WTC11 (cell line): ENCODE measurements around the gene NTRK2. TPM values are rescaled to one million over a fixed set of nuclear protein-coding genes. Genes with fewer than 3 reads are reported as not detected.

Source experiments
- ATAC-seq: fragments of 200-7000 bp; cut with Tn5 transposase; 2 replicates; pipeline ENCODE4 v1.10.0; 2021; ENCODE audit warnings: mild to moderate bottlenecking, moderate library complexity
- CTCF ChIA-PET: fragments of 300-600 bp; sonication (Branson Sonifier 250); formaldehyde crosslinking; loops from one replicate; lab custom pipeline; 2021; ENCODE audit warnings: antibody characterized with exemption; lab: Charles Lee
- POLR2A ChIA-PET: fragments of 350-600 bp; sonication (Branson Sonifier 250); formaldehyde crosslinking; loops from one replicate; lab custom pipeline; 2021; ENCODE audit warnings: antibody characterized with exemption; lab: Charles Lee
- DNase-seq: peaks from one replicate; pipeline ENCODE4 v3.0.0; 2021; ENCODE audit warnings: low spot score
- H3K27ac Mint-ChIP-seq: 2 replicates; pipeline ENCODE4 v1.8.0; 2021; ENCODE audit warnings: mixed read lengths
- H3K27me3 Mint-ChIP-seq: 2 replicates; pipeline ENCODE4 v1.8.0; 2021; ENCODE audit warnings: low read depth, mild to moderate bottlenecking, moderate library complexity, mixed read lengths
- H3K36me3 Mint-ChIP-seq: 2 replicates; pipeline ENCODE4 v1.8.0; 2021; ENCODE audit warnings: mixed read lengths
- H3K4me1 Mint-ChIP-seq: 2 replicates; pipeline ENCODE4 v1.8.0; 2022; ENCODE audit warnings: mixed read lengths
- H3K4me3 Mint-ChIP-seq: 2 replicates; pipeline ENCODE4 v1.8.0; 2021; ENCODE audit warnings: mild to moderate bottlenecking, moderate library complexity, mixed read lengths
- H3K9me3 Mint-ChIP-seq: 2 replicates; pipeline ENCODE4 v1.8.0; 2021; ENCODE audit warnings: mixed read lengths
- ATF6 ChIP-seq: sonication (generic); formaldehyde crosslinking; IDR thresholded peaks from 2 replicates; pipeline ENCODE4 v1.8.1; 2023; ENCODE audit warnings: mild to moderate bottlenecking, missing genetic modification reagents
- CBFB ChIP-seq: sonication (generic); formaldehyde crosslinking; IDR thresholded peaks from 2 replicates; pipeline ENCODE4 v1.8.1; 2022; ENCODE audit warnings: mild to moderate bottlenecking, low read depth, missing genetic modification reagents
- ELF4 ChIP-seq: sonication (generic); formaldehyde crosslinking; IDR thresholded peaks from 2 replicates; pipeline ENCODE4 v1.8.1; 2022; ENCODE audit warnings: low read depth, mild to moderate bottlenecking, moderate library complexity, missing genetic modification reagents
- JUN ChIP-seq: sonication (generic); formaldehyde crosslinking; IDR thresholded peaks from 2 replicates; pipeline ENCODE4 v1.8.0; 2023; ENCODE audit warnings: mild to moderate bottlenecking, missing genetic modification reagents
- KAT7 ChIP-seq: sonication (generic); formaldehyde crosslinking; IDR thresholded peaks from 2 replicates; pipeline ENCODE4 v1.8.1; 2023; ENCODE audit warnings: missing genetic modification reagents, mild to moderate bottlenecking, borderline replicate concordance
- NR2C2 ChIP-seq: sonication (generic); formaldehyde crosslinking; IDR thresholded peaks from 2 replicates; pipeline ENCODE4 v1.8.0; 2022; ENCODE audit warnings: mild to moderate bottlenecking, missing genetic modification reagents
- PRDM15 ChIP-seq: sonication (generic); formaldehyde crosslinking; IDR thresholded peaks from 2 replicates; pipeline ENCODE4 v1.8.0; 2022; ENCODE audit warnings: missing genetic modification reagents
- RELA ChIP-seq: sonication (generic); formaldehyde crosslinking; IDR thresholded peaks from 2 replicates; pipeline ENCODE4 v1.8.1; 2022; ENCODE audit warnings: missing genetic modification reagents, mild to moderate bottlenecking, borderline replicate concordance
- SP1 ChIP-seq: sonication (generic); formaldehyde crosslinking; conservative IDR thresholded peaks from 2 replicates; pipeline ENCODE4 v1.8.1; 2022; ENCODE audit warnings: missing genetic modification reagents
- ZBTB21 ChIP-seq: sonication (generic); formaldehyde crosslinking; IDR thresholded peaks from 2 replicates; pipeline ENCODE4 v1.8.1; 2023; ENCODE audit warnings: mild to moderate bottlenecking, missing genetic modification reagents, borderline replicate concordance
- ZNF121 ChIP-seq: sonication (generic); formaldehyde crosslinking; IDR thresholded peaks from 2 replicates; pipeline ENCODE4 v1.8.0; 2023; ENCODE audit warnings: missing genetic modification reagents
- ZNF281 ChIP-seq: sonication (generic); formaldehyde crosslinking; IDR thresholded peaks from 2 replicates; pipeline ENCODE4 v1.8.0; 2023; ENCODE audit warnings: mild to moderate bottlenecking, missing genetic modification reagents
- ZNF671 ChIP-seq: fragments of 250-450 bp; sonication (Bioruptor Pico); IDR thresholded peaks from 2 replicates; pipeline ENCODE4 v1.8.0; 2021; ENCODE audit warnings: mild to moderate bottlenecking
- total RNA-seq: library from RNA; stranded (reverse); gene quantifications from 3 replicates; pipeline ENCODE4 v1.2.3, GENCODE V29; 2021

Gene NTRK2
- total RNA-seq, 1 experiment from 2014 or later = 0.02 TPM

GRCh38 chr9:84862810-84863287 is 193.3 kb downstream of the NTRK2 start (continued):
- 0 out of 2 replicates have a peak, but pooled peaks have one; percentile 49 for TF ChIP-seq ZBTB21 (CRISPR knock-in tag)
- no peak for TF ChIP-seq CBFB (CRISPR knock-in tag)
- TF ChIP-seq ZNF671 = no peak
- no peak for TF ChIP-seq KAT7 (CRISPR knock-in tag)
- TF ChIP-seq NR2C2 (CRISPR knock-in tag) = no peak

GRCh38 chr9:84863372-84863771 is 193.8 kb downstream of the NTRK2 start:
- Mint-ChIP-seq H3K4me3 (no peak overlapping the region), H3K27me3 (peaks cover 5% of the 10 kb centered on the region; the same call in 1 of the 2 replicates), H3K27ac (no peak overlapping the region), H3K4me1 (peaks cover 73% of the 10 kb centered on the region), H3K9me3 (peaks cover 2% of the 10 kb centered on the region), H3K36me3 (no peaks in the 10 kb centered on the region)
- TF ChIP-seq RELA (CRISPR knock-in tag) = no peak
- TF ChIP-seq ZNF121 (CRISPR knock-in tag) = no peak
- ATAC-seq (no peak), DNase-seq (no peak)
- POLR2A ChIA-PET = no interaction called here
- CTCF ChIA-PET = no interaction called here

GRCh38 chr9:84866396-84867175 is 197.1 kb downstream of the NTRK2 start:
- Mint-ChIP-seq H3K27ac (no peak overlapping the region), H3K4me1 (peaks cover 54% of the 10 kb centered on the region), H3K27me3 (peaks cover 4% of the 10 kb centered on the region; the same call in 1 of the 2 replicates), H3K4me3 (no peak overlapping the region), H3K36me3 (no peaks in the 10 kb centered on the region), H3K9me3 (peaks cover 6% of the 10 kb centered on the region)
- ATAC-seq (no peak), DNase-seq (no peak)
- ChIA-PET POLR2A (no interaction called here), CTCF (no interaction called here)
- no peak for TF ChIP-seq ZNF281 (CRISPR knock-in tag)
- no peak for TF ChIP-seq ATF6 (CRISPR knock-in tag)
- TF ChIP-seq PRDM15 (CRISPR knock-in tag) = no peak
- no peak for TF ChIP-seq JUN (CRISPR knock-in tag)
- TF ChIP-seq SP1 = no peak
- TF ChIP-seq ELF4 (CRISPR knock-in tag) = no peak
